GM18507 (cell line): Measurements from ENCODE around the gene SLC51B.
"Not testable (repeated sequence)": the region's sequence is repeated elsewhere in the genome, so short reads cannot be mapped to it uniquely, and the experiment has no call there.

ENCODE experiments used
- DNase-seq: peaks from one replicate; pipeline ENCODE4 v3.0.0; 2011; ENCODE audit warnings: low read depth; ENCODE audit not compliant: insufficient read length; ENCODE audit errors: extremely low spot score
- FAIRE-seq: peaks from 2 replicates; lab custom pipeline; 2011; peaks lifted over from hg19 to GRCh38; lab: Jason Lieb, UNC

SLC51B gene

DNA sequence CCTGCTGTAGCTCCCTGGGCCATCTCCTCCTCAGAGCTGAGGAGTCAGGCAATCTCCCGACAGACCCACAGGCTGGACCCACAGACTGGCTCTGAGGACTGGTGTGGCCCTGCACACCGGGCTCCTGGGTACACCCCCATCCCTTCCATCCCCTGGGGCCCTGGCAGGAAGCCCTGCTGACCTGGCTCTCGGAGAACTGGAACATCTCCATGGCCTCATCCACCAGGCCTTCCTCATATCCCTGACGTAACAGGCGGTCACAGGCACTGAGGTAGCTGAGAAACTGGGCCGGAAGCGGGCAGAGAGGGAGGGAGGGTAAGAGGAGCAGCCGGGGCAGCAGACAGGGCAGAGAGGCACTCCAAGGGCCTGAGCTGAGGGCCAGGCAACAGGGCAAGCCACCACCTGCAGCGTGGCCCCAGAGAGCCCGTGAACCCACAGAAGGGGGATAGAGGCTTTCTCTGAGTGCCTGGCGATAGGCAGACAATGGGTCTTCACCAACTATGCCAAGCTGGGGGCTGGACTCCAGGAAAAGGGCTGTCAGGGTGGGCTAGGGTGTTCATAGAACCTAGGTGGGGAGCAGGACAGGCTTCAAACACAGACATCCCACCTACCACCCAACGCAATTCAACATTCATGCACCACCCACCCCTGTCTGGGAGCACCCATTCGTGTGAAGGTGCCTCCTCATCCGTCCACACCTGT is 49.3 kb downstream of the SLC51B start:
- FAIRE-seq, result no peak

DNA sequence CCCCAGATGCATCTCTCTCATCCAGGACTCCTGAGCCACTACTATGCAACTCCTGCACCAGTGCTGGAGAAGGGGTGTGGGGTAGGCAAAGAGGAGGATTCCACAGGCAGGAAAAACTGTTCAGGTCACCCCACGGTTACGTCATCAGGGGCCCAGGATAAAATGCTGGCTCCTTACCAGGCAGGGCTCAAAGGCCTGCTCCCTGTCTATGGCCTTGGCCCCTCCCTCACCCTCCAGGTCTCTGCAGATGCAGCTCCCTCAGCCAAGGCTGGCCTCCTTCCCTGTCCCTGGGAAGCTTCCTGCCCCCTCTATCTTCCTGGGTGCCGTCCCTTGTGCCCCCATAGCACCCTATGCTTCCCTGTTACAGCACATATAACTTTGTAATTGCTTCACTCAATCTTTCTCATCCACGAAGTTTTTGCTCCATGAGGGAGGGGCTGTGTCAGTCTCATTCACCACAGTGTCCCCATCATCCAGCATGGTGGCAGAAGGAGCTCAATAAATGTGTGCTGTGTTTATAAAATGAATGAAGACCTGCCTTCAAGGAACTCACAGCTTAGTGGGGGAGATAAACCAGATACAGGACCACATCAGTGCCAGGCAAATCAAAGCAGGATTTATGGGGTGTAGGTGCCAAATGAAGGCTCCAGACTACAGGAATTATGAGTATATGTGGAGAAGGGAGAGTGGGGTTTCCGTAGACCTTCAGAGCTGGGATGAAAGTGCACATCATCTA is 50.0 kb downstream of the SLC51B start:
- FAIRE-seq, result no peak

More for the DNA sequence above, 49.3 kb downstream of the SLC51B start:
- no peak for DNase-seq

DNA sequence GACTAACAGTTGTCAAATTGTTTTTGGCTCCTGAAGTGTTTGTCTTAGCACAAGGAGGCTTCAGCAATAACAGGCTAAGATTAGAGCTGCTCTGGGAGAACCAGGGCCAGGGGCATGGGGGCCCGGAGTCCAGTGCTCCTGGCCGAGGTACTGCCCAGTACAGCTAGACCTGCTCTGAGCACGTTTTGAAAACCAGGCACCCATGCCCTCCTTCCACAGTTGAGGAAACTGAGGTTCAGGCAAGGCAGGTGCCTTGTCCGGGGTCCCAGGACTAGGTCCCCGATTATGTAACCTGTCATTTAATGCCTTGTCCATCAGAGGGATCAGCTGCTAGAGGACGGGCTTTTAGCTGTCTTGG is 50.5 kb downstream of the SLC51B start:
- DNase-seq (no peak), FAIRE-seq (no peak)

More for the DNA sequence above, 50.0 kb downstream of the SLC51B start:
- no peak for DNase-seq

DNA sequence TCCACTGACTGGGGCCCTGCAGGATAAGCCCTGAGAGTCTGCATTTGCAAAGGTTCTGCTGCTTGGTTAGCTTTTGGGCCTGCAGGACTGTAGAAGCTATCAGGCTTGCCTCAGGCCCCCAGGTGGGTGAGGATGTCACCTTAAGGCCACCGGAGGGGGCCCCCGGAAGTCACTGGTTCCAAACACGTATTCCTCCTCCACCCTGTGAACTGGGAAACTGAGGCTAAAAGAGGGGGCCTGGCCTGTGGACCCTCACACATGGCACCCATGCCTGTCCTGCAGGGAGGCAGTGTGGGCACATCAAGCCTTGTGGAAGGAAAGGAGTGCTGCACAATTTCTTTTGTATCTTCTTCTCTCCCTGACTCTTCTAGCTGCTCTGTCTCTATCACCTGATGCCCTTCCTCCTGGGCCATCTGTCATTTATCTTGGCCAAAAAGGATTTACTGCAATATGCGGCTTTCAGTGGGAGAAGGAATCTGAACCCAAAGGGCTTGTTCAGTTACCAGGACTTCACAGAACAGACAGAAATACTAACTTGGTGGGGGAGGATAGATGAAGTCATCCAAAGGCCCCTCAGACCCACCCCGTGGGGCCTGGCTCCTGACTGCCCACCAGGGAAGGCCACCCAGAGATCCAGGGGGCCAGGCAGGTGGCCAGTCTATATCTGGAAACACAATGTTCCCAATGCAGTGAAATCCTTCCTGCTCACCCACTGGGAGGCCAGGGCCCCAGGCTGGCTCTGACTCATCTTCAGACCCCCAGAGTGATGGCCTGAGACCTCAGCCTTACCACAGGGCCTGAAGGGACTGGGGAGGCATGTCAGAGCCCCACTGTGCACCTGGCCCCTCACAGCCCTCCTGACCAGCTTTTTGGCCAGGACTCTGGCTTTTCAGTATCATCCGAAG is 51.5 kb downstream of the SLC51B start:
- no peak for DNase-seq
- no peak for FAIRE-seq

DNA sequence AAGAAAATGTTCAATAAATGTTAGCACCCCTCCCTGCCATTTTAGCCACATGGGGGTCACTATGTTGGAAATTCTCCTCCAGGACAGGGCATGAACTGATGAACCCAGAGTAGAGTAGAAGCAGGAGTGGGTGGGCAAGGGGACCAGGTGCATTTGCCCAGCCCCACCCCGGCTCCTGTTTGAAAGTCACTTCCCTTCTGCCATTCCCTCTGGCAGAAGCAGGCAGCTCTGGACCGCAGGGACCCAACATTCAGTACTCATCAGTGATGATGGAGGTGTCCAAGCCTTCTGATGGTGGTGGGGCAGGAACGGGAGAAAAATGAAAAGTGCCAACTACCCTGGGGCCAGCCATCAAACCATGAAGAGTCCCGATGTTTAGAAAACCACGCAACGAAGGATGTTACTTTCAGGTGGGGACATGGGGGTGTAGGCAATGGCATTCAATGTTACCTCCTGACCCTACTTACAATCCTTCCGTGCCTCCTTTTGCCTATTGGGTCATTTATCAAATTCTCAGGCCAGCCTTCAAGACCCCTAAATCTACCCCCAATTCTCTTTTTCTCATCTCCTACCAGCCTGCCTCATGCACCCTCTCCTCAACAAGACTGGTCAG is 52.6 kb downstream of the SLC51B start:
- no peak for DNase-seq
- no peak for FAIRE-seq

DNA sequence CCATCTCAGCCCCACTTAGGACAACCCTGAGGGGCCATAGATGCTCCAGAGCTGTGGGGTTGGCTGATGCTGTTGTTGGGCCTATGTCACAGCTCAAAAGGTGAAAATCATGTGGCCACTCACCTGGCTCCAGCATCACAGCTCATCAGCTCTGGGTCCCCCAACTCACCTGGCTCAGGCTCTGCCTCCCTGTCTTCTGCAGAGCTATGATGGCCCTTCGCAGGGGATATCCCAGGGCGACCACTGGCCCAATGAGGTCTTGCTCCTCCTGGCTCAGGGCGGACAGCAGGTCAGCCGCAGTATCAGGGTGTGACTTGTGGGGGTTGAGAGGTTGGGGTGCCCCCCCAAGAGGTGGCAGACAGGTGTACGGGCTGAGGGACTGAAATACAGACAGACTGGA is 54.1 kb downstream of the SLC51B start:
- DNase-seq, result no peak
- FAIRE-seq, result no peak

DNA sequence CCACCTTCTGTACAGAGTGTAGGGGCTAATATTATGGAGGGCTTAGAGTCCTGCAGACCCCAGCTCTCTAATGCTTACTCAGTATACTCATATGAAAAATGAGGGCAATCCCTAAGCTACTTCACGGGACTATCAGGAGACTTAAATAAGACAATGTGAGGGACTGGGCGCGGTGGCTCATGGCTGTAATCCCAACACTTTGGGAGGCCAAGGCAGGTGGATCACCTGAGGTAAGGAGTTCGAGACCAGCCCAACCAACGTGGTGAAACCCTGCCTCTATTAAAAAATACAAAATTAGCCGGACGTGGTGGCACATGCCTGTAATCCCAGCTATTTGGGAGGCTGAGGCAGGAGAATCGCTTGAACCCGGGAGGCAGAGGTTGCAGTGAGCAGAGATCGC is 54.6 kb downstream of the SLC51B start:
- not testable (repeated sequence) for DNase-seq, FAIRE-seq

DNA sequence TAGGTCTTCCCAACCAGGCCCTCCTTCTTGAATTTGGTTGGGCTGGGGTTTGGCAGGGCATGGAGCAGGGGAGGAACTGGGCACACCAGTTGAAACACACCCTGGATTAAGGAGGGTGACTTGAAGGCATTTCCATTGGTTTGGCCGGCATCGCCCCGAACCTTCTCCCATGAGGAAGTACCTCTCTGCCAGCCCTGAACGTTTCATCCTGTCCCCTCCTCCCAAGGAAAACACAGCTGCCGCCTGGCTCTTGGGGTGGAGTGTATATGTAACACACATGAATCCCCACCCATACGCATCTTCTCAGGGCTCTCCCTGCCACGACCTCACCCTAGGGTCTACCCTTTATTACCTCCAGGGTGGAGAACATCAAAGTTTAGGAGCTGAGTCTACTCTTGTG is 55.3 kb downstream of the SLC51B start:
- FAIRE-seq, result no peak
- DNase-seq, result no peak

DNA sequence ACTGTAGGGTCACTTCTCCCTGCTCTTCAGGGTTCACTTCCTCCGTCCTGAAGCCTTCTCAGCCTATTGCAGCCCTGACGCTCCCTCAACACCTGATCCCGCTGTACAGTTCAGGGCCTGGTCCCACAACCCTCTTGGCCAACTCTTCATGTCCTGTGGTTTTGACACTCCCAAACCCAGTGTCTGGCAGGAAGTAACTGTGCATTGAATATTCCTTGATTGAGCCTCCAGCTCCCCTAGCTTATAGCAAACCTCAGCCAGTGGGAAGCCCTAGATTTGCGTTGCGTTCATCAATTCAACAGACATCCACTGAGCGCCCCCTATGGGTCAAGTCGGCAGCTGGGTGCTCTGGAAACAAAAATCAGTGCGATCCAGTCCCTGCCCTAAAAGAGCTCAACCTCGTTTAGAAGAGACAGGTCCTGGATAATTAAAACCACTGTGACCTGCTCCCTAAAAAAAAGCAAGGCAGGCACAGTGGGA is 56.3 kb downstream of the SLC51B start:
- peak; percentile 21 for FAIRE-seq
- peak; percentile 47 for DNase-seq

DNA sequence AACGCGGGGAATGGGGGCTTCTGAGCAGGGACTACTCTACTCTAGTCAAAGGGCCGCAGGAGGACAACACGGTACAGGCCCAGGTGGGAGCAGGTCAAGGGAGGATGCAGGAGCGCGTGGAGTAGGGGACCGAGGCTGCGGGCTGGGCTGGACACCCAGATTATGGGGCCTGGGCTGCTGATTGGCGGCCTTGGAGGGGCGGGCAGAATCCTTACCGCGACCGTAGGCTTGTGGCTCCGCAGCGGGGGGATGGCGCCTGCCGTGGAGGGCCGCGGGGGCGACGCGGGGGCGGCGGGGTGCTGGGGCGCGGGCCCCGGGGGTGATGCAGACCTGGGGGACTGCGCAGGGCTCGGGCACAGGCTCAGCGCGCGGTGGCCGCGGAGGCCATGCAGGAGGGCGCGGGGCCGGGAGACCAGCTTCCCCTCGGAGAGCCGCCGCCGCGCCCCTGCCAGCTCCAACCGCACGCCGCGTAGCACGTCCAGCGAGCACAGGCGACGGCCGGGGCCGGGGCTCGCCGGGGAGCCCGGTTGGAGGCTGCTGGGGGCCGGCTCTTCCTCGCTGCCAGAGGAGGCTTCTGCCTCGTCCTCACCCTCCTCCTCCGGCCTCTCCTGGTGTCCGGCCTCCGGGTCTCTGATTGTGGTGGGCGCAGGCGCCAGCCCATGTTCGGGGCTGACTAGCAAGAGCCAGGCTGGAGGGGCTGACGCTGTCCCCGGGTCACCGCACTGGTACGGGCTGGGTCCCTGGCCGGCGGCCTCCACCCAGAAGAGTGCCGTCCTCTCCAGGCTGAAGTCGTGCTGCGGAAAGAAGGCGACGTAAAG is 56.9 kb downstream of the SLC51B start:
- no peak for FAIRE-seq

DNA sequence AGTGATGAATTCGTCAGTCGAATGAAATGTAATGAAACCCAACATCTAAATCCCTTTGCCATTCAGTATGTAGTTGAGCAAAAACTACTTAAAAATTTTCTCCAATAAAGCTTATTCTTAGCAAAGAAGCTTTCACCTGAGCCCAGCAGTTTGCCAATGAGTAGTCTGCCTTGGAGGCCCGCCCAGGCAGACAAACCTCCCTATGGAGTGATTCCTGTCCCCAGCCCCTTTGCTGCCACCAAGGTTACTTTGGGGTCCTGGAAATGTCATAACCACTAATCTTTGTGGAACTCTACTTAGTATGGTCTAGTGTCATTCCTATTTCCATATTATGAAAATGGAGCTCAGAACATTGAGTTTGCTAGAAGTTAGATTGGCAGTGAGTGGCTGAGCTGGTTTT is 57.7 kb downstream of the SLC51B start:
- no peak for DNase-seq
- FAIRE-seq, result no peak

More for the DNA sequence above, 56.9 kb downstream of the SLC51B start:
- DNase-seq, result no peak
